ENCODE data around the gene SPATA1.

SPATA1 gene

GRCh38 chr1:84615790-84616189 lies 109.6 kb downstream of the SPATA1 start:
- intact Hi-C loops (cut with DNase I), result no loop called here

More at GRCh38 chr1:84615790-84616189, 109.6 kb downstream of the SPATA1 start:
- DNase-seq, result no peak
